SK-N-SH treated with all-trans-retinoic acid at 6 μM for 48 hours (cell line): ENCODE results near the gene KCTD10.
"Not testable (repeated sequence)": the region's sequence is repeated elsewhere in the genome, so short reads cannot be mapped to it uniquely, and the experiment has no call there.

Experiments used
- ARNTL ChIP-seq: fragments of 450-650 bp; formaldehyde crosslinking; IDR thresholded peaks from 2 replicates; pipeline ENCODE4 v1.5.0; 2020; ENCODE audit warnings: low read depth, mild to moderate bottlenecking, moderate library complexity, borderline replicate concordance
- BACH2 ChIP-seq: fragments of 250-450 bp; sonication (Bioruptor Pico); IDR thresholded peaks from 2 replicates; pipeline ENCODE4 v1.9.0; 2021; ENCODE audit warnings: mild to moderate bottlenecking, borderline replicate concordance
- CREB5 ChIP-seq: fragments of 250-450 bp; sonication (Bioruptor Pico); IDR thresholded peaks from 2 replicates; pipeline ENCODE4 v1.5.1; 2020; ENCODE audit warnings: low read depth, mild to moderate bottlenecking, moderate library complexity
- PATZ1 ChIP-seq: fragments of 250-450 bp; sonication (Bioruptor Pico); IDR thresholded peaks from 2 replicates; pipeline ENCODE4 v1.8.0; 2020; ENCODE audit warnings: mild to moderate bottlenecking, moderate library complexity, borderline replicate concordance
- POU6F1 ChIP-seq: fragments of 250-450 bp; sonication (Bioruptor Pico); IDR thresholded peaks from 2 replicates; pipeline ENCODE4 v1.8.0; 2021; ENCODE audit warnings: low read depth, mild to moderate bottlenecking, moderate library complexity, borderline replicate concordance
- RARB ChIP-seq: fragments of 250-450 bp; sonication (Bioruptor Pico); IDR thresholded peaks from 2 replicates; pipeline ENCODE4 v1.8.0; 2021; ENCODE audit warnings: mild to moderate bottlenecking, moderate library complexity
- TOX ChIP-seq: fragments of 250-450 bp; sonication (Bioruptor Pico); IDR thresholded peaks from 2 replicates; pipeline ENCODE4 v1.8.0; 2021; ENCODE audit warnings: mild to moderate bottlenecking, moderate library complexity, borderline replicate concordance
- TSHZ2 ChIP-seq: fragments of 250-450 bp; sonication (Bioruptor Pico); IDR thresholded peaks from 2 replicates; pipeline ENCODE4 v1.5.0; 2020; ENCODE audit warnings: mild to moderate bottlenecking, moderate library complexity
- ZFP3 ChIP-seq: fragments of 250-450 bp; sonication (Bioruptor Pico); IDR thresholded peaks from 2 replicates; pipeline ENCODE4 v1.5.0; 2020; ENCODE audit warnings: mild to moderate bottlenecking, moderate library complexity
- ZNF565 ChIP-seq: fragments of 450-650 bp; formaldehyde crosslinking; conservative IDR thresholded peaks from 2 replicates; pipeline ENCODE4 v1.5.0; 2020; ENCODE audit warnings: low read depth, mild to moderate bottlenecking, moderate library complexity
- ZNF70 ChIP-seq: fragments of 450-650 bp; formaldehyde crosslinking; IDR thresholded peaks from 2 replicates; pipeline ENCODE4 v1.5.0; 2020; ENCODE audit warnings: mild to moderate bottlenecking, moderate library complexity

GRCh38 chr12:109428804-109429203 lies 48.3 kb downstream of the KCTD10 start:
- not testable (repeated sequence) for TF ChIP-seq POU6F1 (CRISPR knock-in tag); CREB5; PATZ1; BACH2; RARB; ZFP3; ZNF70 (CRISPR knock-in tag); TOX (CRISPR knock-in tag); ZNF565 (CRISPR knock-in tag); ARNTL (CRISPR knock-in tag); TSHZ2 (CRISPR knock-in tag)
